Adrenal gland (tissue), 12 donors: Measurements from ENCODE around the gene NUP188. TPM values are rescaled to one million over a fixed set of nuclear protein-coding genes. Genes with fewer than 3 reads are reported as not detected.

Experiments
- DNase-seq, 7 donors: peaks; one replicate each; pipeline ENCODE4 v3.0.0-alpha.2; 2019 to 2020
- H3K27ac ChIP-seq, 5 donors: fragments of 200-600 bp; sonication (generic) in 4 of 5; 1 replicate in 3 of 5; 2 replicates in 2 of 5; pipeline versions ENCODE4 v1.5.1 to v1.8.0; 2016 to 2020; ENCODE audit warnings: mild to moderate bottlenecking in 1 of 5
- H3K27me3 ChIP-seq: fragments of 200-600 bp; 2 replicates; pipeline ENCODE4 v1.8.0; 2021
- H3K36me3 ChIP-seq, 2 donors: fragments of 200-600 bp; replicated peaks in 1 of 2; 1 replicate in 1 of 2; 2 replicates in 1 of 2; pipeline versions ENCODE4 v1.5.1 to v1.8.0; 2018 to 2022
- H3K4me1 ChIP-seq, 2 donors: fragments of 200-600 bp; replicated peaks in 1 of 2; 1 replicate in 1 of 2; 2 replicates in 1 of 2; pipeline versions ENCODE4 v1.5.1 to v1.8.0; 2018 to 2021
- H3K4me3 ChIP-seq, 4 donors: fragments of 200-600 bp; sonication (generic) in 3 of 4; one replicate each; pipeline ENCODE4 v1.5.1; 2016 to 2018
- H3K9me3 ChIP-seq, 3 donors: fragments of 200-600 bp; sonication (generic) in 1 of 3; replicated peaks in 1 of 3; 1 replicate in 2 of 3; 2 replicates in 1 of 3; pipeline versions ENCODE4 v1.5.1 to v1.8.0; 2016 to 2021
- CTCF ChIP-seq, 6 experiments: fragments of 450-650 bp in 4 of 6; fragments of 200-600 bp in 2 of 6; sonication (generic) in 1 of 6; IDR thresholded peaks; 1 replicate in 5 of 6; 2 replicates in 1 of 6; pipeline versions ENCODE4 v1.5.1 to v1.8.0; 2016 to 2021; ENCODE audit warnings: antibody characterized with exemption in 6 of 6, mild to moderate bottlenecking in 2 of 6, moderate library complexity in 1 of 6
- POLR2A ChIP-seq, 2 donors: fragments of 450-650 bp; IDR thresholded peaks; one replicate each; pipeline ENCODE4 v1.6.1; 2017; ENCODE audit warnings: antibody characterized with exemption in 2 of 2, mild to moderate bottlenecking in 2 of 2, moderate library complexity in 1 of 2
- WGBS, 4 donors: extraction: QIAGEN DNeasy Blood & Tissue Kit in 2 of 4; methylation state at CpG; one replicate each; pipeline versions ENCODE4 v1.1.5 to v1.1.7; 2013 to 2017; 5-methylcytosine and 5-hydroxymethylcytosine counted together
- intact Hi-C, 2 donors: fragments of 100-400 bp; cut with DNase I; formaldehyde crosslinking; loops; one replicate each; pipeline versions ENCODE4 v1.14.1 to v1.15.0; 2022 to 2023
- polyA plus RNA-seq, 3 donors: library from polyadenylated mRNA; stranded (reverse); fragments of 200-250 nt in 2 of 3; fragments of 350-450 nt in 1 of 3; fragmentation: Illumina TruSeq in 1 of 3; extraction: RNeasy Lipid Tissue Mini Kit (QIAGEN cat#74804) in 1 of 3; gene quantifications; one replicate each; pipeline ENCODE4 v1.2.3, GENCODE V29; 2013 to 2014
- total RNA-seq, 9 donors: library from RNA; depleted of rRNA in 4 of 9; stranded (reverse); fragments of >200 nt in 4 of 9; fragments of 120-200 nt in 1 of 9; fragmentation: NEBNext Ultra II Directional in 1 of 9; extraction: Animal tissue kit (Norgen Biotek cat#: 25700) in 1 of 9; gene quantifications; one replicate each; pipeline versions ENCODE4 v1.1.0 to v1.2.4, GENCODE V29; 2013 to 2023
- donor health status: healthy with polysubstance abuse.
- donor health status: Bipolar disorder and iron deficiency.
- donor health status: DM: yes; HTN: yes; CAD: no.
- donor health status: DM: no; HTN: no; CAD: no.
- donor health status: DM: no; HTN: no; CAD: no.
- donor health status: DM: yes; HTN: yes; CAD: no.

The NUP188 gene
- total and polyA plus RNA-seq, 12 donors = 20.2 to 122 (median 31.8) TPM

GRCh38 chr9:129042016-129042415, 94.5 kb downstream of the NUP188 start:
- peaks cover 0 to 43% of the 10 kb centered on the region in 2 donors for H3K36me3 ChIP-seq

GRCh38 chr9:129052592-129052991, 105.1 kb downstream of the NUP188 start:
- Histone ChIP-seq H3K27me3 (no peaks in the 10 kb centered on the region), H3K9me3 (no peaks in the 10 kb centered on the region), H3K4me3 (no peak overlapping the region), H3K4me1 (no peaks in the 10 kb centered on the region), H3K36me3 (peaks cover 0 to 54% of the 10 kb centered on the region in 2 donors), H3K27ac (no peak overlapping the region)
- TF ChIP-seq POLR2A (IDR thresholded peaks at IDR 0.05) = no peak
- intact Hi-C loops = no loop called here
- peak in 6 of 7 donors; percentile 48 to 73 (median 64) for DNase-seq
- WGBS, 4 donors = 75 to 83% (median 76%) methylated on average over 8 of the region's 8 CpGs

More at GRCh38 chr9:129042016-129042415, 94.5 kb downstream of the NUP188 start:
- 86 to 97% (median 90%) methylated on average over 13 to 16 of the region's 16 CpGs for WGBS, 4 donors
- no peaks in the 10 kb centered on the region for H3K27me3 ChIP-seq
- peaks cover 15 to 18% of the 10 kb centered on the region in 2 donors for H3K4me1 ChIP-seq
- no peaks in the 10 kb centered on the region for H3K9me3 ChIP-seq
- intact Hi-C loops = no loop called here
- no peak overlapping the region for H3K27ac ChIP-seq
- TF ChIP-seq CTCF (IDR thresholded peaks at IDR 0.05) = no peak
- TF ChIP-seq POLR2A (IDR thresholded peaks at IDR 0.05) = no peak
- DNase-seq = no peak
- H3K4me3 ChIP-seq = no peak overlapping the region

GRCh38 chr9:129053020-129053419, 105.5 kb downstream of the NUP188 start:
- H3K36me3 ChIP-seq = peaks cover 0 to 50% of the 10 kb centered on the region in 2 donors
- no peak for DNase-seq

GRCh38 chr9:129054163-129054851, 106.8 kb downstream of the NUP188 start:
- Histone ChIP-seq H3K27ac (no peak overlapping the region), H3K9me3 (no peaks in the 10 kb centered on the region), H3K27me3 (no peaks in the 10 kb centered on the region), H3K4me3 (no peak overlapping the region), H3K36me3 (peaks cover 0 to 39% of the 10 kb centered on the region in 2 donors), H3K4me1 (no peaks in the 10 kb centered on the region)
- TF ChIP-seq CTCF (IDR thresholded peaks at IDR 0.05) (no peak), POLR2A (IDR thresholded peaks at IDR 0.05) (no peak)
- intact Hi-C loops = no loop called here
- 62 to 78% (median 73%) methylated on average over 5 of the region's 5 CpGs for WGBS, 4 donors
- no peak for DNase-seq

More at GRCh38 chr9:129053020-129053419, 105.5 kb downstream of the NUP188 start:
- intact Hi-C loops = no loop called here
- WGBS, 4 donors = 87 to 90% (median 90%) methylated on average over 6 of the region's 6 CpGs
- Histone ChIP-seq H3K9me3 (no peaks in the 10 kb centered on the region), H3K4me3 (no peak overlapping the region), H3K4me1 (no peaks in the 10 kb centered on the region), H3K27ac (no peak overlapping the region), H3K27me3 (no peaks in the 10 kb centered on the region)
- TF ChIP-seq POLR2A (IDR thresholded peaks at IDR 0.05) (no peak), CTCF (IDR thresholded peaks at IDR 0.05) (no peak)

Other genes starting within 250 kb of the NUP188 start
- gene PKN3, start 245.2 kb upstream of the NUP188 start, total RNA-seq = 1 to 10 TPM; 1.1 to 6.3 (median 3.6) TPM
- gene PKN3, start 245.2 kb upstream of the NUP188 start, polyA plus RNA-seq = 1 to 10 TPM in 2 of 3 donors, under 1 TPM in 1; 0.90 to 8.6 (median 8.1) TPM
- 10 to 100 TPM; 15.5 to 97.4 (median 28.7) TPM for gene ZDHHC12, start 223.6 kb upstream of the NUP188 start, total RNA-seq
- 10 to 100 TPM in 2 of 3 donors, 1 to 10 TPM in 1; 1.6 to 64.8 (median 33.1) TPM for gene ZDHHC12, start 223.6 kb upstream of the NUP188 start, polyA plus RNA-seq
- gene ZER1, start 175.8 kb upstream of the NUP188 start, total RNA-seq = 100 to 1,000 TPM in 1 of 9 donors, 10 to 100 TPM in 8; 19.1 to 131 (median 66.0) TPM
- 10 to 100 TPM; 17.0 to 51.1 (median 41.7) TPM for gene ZER1, start 175.8 kb upstream of the NUP188 start, polyA plus RNA-seq
- 10 to 100 TPM; 15.9 to 72.7 (median 31.7) TPM for gene TBC1D13, start 160.4 kb upstream of the NUP188 start, total RNA-seq
- 10 to 100 TPM; 21.2 to 27.1 (median 27.0) TPM for gene TBC1D13, start 160.4 kb upstream of the NUP188 start, polyA plus RNA-seq
- 100 to 1,000 TPM in 1 of 9 donors, 10 to 100 TPM in 8; 15.9 to 113 (median 32.2) TPM for gene ENDOG, start 129.2 kb upstream of the NUP188 start, total RNA-seq
- gene ENDOG, start 129.2 kb upstream of the NUP188 start, polyA plus RNA-seq = 10 to 100 TPM in 2 of 3 donors, 1 to 10 TPM in 1; 4.9 to 39.8 (median 19.1) TPM
- 10 to 100 TPM; 18.5 to 56.3 (median 37.6) TPM for gene SPOUT1, start 117.9 kb upstream of the NUP188 start, total RNA-seq
- 10 to 100 TPM; 20.8 to 51.6 (median 41.1) TPM for gene SPOUT1, start 117.9 kb upstream of the NUP188 start, polyA plus RNA-seq
- 10 to 100 TPM in 1 of 9 donors, 1 to 10 TPM in 8; 3.5 to 10.3 (median 7.7) TPM for gene KYAT1, start 65.7 kb upstream of the NUP188 start, total RNA-seq
- gene KYAT1, start 65.7 kb upstream of the NUP188 start, polyA plus RNA-seq = 1 to 10 TPM; 3.5 to 9.6 (median 5.8) TPM
- 10 to 100 TPM; 10.3 to 88.3 (median 41.0) TPM for gene LRRC8A, start 65.6 kb upstream of the NUP188 start, total RNA-seq
- 10 to 100 TPM in 2 of 3 donors, 1 to 10 TPM in 1; 9.0 to 15.7 (median 13.0) TPM for gene LRRC8A, start 65.6 kb upstream of the NUP188 start, polyA plus RNA-seq
- 10 to 100 TPM in 8 of 9 donors, 1 to 10 TPM in 1; 9.8 to 56.5 (median 28.1) TPM for gene PHYHD1, start 26.7 kb upstream of the NUP188 start, total RNA-seq
- 10 to 100 TPM in 2 of 3 donors, 1 to 10 TPM in 1; 9.1 to 86.6 (median 64.9) TPM for gene PHYHD1, start 26.7 kb upstream of the NUP188 start, polyA plus RNA-seq
- gene DOLK, start 96 bp upstream of the NUP188 start, total RNA-seq = 10 to 100 TPM; 19.6 to 42.3 (median 31.2) TPM
- 10 to 100 TPM in 2 of 3 donors, 1 to 10 TPM in 1; 4.6 to 25.3 (median 10.3) TPM for gene DOLK, start 96 bp upstream of the NUP188 start, polyA plus RNA-seq
- 100 to 1,000 TPM in 4 of 9 donors, 10 to 100 TPM in 5; 50.3 to 153 (median 96.8) TPM for gene SH3GLB2, start 80.6 kb downstream of the NUP188 start, total RNA-seq
- 100 to 1,000 TPM in 2 of 3 donors, 10 to 100 TPM in 1; 26.1 to 301 (median 214) TPM for gene SH3GLB2, start 80.6 kb downstream of the NUP188 start, polyA plus RNA-seq
- 10 to 100 TPM; 33.7 to 74.6 (median 43.5) TPM for gene MIGA2, start 88.9 kb downstream of the NUP188 start, total RNA-seq
- gene MIGA2, start 88.9 kb downstream of the NUP188 start, polyA plus RNA-seq = 10 to 100 TPM in 2 of 3 donors, 1 to 10 TPM in 1; 8.9 to 58.8 (median 43.9) TPM
- 10 to 100 TPM in 8 of 9 donors, 1 to 10 TPM in 1; 9.5 to 31.8 (median 22.9) TPM for gene DOLPP1, start 133.4 kb downstream of the NUP188 start, total RNA-seq
- gene DOLPP1, start 133.4 kb downstream of the NUP188 start, polyA plus RNA-seq = 10 to 100 TPM in 1 of 3 donors, 1 to 10 TPM in 2; 4.4 to 29.9 (median 7.3) TPM
- 100 to 1,000 TPM in 4 of 9 donors, 10 to 100 TPM in 5; 26.8 to 144 (median 98.7) TPM for gene CRAT, start 163.1 kb downstream of the NUP188 start, total RNA-seq
- 10 to 100 TPM; 31.1 to 52.0 (median 31.8) TPM for gene CRAT, start 163.1 kb downstream of the NUP188 start, polyA plus RNA-seq
- gene PTPA, start 163.7 kb downstream of the NUP188 start, total RNA-seq = 100 to 1,000 TPM in 7 of 9 donors, 10 to 100 TPM in 2; 71.3 to 248 (median 133) TPM
- gene PTPA, start 163.7 kb downstream of the NUP188 start, polyA plus RNA-seq = 100 to 1,000 TPM in 2 of 3 donors, 10 to 100 TPM in 1; 96.4 to 159 (median 103) TPM
- gene IER5L, start 230.6 kb downstream of the NUP188 start, total RNA-seq = 10 to 100 TPM in 8 of 9 donors, 1 to 10 TPM in 1; 2.3 to 47.6 (median 17.5) TPM
- gene IER5L, start 230.6 kb downstream of the NUP188 start, polyA plus RNA-seq = 100 to 1,000 TPM in 1 of 3 donors, 10 to 100 TPM in 1, under 1 TPM in 1; 0.46 to 168 (median 64.5) TPM